Right lung (tissue), 5 donors: ENCODE measurements around the gene AMMECR1L. TPM values are rescaled to one million over a fixed set of nuclear protein-coding genes. Genes with fewer than 3 reads are reported as not detected.
"Not testable (repeated sequence)": the region's sequence is repeated elsewhere in the genome, so short reads cannot be mapped to it uniquely, and the experiment has no call there.

Experiments
- DNase-seq, 2 donors: peaks; one replicate each; pipeline ENCODE4 v3.0.0-alpha.2; 2013
- polyA plus RNA-seq, 5 donors: library from polyadenylated mRNA; unstranded; fragments of 120-200 nt; gene quantifications; one replicate each; pipeline versions ENCODE4 v1.2.1 to v1.2.3, GENCODE V29; 2013; ENCODE audit warnings: inconsistent platforms in 1 of 5, low replicate concordance in 1 of 5; ENCODE audit not compliant: insufficient read length in 5 of 5, insufficient read depth in 1 of 5

AMMECR1L gene
- polyA plus RNA-seq, 5 donors: 20.9 to 25.2 (median 23.5) TPM

DNA sequence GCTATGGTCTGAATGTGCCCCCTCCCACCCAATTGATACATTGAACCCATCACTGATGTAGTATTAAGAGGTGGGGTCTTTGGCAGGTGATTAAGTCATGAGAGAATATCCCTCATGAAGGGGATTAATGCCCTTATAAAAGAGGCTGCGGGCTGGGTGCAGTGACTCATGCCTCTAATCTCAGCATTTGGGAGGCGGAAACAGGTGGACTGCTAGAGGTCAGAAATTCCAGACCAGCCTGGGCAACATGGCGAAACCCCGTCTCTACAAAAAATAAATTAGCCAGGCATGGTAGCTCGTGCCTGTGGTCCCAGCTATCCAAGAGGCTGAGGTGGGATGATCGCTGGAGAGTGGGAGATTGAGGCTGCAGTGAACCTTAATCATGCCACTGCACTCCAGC lies 42.1 kb downstream of the AMMECR1L start:
- no peak for DNase-seq

DNA sequence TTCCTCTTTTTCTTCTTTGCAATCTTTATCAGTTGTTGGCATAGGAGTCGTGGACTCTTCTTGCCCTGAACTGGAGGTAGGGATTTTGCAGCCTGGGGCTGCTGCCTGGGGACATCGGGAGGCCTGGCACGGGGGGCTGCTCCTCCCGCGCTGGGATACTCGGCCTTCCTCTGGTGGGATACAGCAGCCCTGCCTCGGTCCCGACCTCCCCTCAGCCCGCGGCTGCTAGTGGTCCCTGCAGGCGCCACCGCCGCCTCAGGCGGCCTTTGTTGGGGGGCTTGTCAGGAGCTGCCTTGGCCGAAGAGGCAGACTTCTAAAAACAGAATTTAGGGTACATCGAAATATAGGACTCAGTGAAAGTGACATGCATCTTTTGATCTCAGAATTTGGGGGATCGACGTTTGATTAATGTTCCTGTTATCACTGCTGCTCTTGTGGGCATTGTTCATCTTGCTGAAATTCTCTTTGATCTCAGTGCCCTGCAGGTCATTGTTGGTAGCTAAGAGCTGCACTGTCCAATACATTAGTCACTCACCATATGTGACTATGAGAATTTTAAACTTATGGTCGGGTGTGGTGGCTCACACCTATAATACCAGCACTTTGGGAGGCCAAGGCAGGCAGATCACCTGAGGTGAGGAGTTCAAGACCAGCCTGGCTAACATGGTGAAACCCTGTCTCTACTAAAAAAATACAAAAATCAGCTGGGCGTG lies 44.1 kb downstream of the AMMECR1L start:
- DNase-seq: no peak

DNA sequence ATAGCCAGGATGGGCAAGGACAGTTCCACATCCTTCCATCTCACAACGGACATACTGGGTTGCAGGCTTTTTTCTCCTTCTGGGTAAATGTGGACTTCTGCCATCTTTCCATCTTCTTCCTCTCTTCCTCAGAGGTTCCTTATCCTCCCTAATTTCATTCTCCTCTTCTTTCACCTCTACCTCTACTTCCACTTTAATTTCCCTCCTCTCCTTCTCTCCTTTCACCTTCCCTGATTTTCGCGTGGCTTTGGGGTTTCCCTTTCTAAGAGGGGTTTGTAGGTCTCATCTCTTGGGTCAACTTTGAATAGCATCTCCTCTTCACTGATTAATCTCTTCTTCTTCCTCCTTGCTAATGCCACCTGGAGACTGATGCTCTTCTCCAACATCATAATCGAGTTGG lies 44.9 kb downstream of the AMMECR1L start:
- DNase-seq: no peak

DNA sequence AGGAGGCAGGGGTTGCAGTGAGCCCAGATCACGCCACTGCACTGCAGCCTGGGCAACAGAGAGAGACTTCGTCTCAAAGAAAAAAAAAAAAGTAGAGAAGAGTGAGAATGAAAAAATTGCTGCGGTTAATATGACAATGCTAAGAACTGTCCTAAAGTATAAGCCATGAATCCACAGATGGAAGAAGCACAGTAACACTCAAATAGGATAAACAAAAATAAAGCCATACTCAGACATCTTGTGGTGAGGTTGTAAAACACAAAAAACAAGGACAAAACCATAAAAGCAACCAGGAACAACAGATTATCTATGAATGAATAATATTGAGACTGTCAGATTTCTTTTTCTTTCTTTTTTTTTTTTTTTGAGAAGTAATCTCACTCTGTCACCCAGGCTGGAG lies 50.8 kb downstream of the AMMECR1L start:
- peak; percentile 28 to 38 for DNase-seq

DNA sequence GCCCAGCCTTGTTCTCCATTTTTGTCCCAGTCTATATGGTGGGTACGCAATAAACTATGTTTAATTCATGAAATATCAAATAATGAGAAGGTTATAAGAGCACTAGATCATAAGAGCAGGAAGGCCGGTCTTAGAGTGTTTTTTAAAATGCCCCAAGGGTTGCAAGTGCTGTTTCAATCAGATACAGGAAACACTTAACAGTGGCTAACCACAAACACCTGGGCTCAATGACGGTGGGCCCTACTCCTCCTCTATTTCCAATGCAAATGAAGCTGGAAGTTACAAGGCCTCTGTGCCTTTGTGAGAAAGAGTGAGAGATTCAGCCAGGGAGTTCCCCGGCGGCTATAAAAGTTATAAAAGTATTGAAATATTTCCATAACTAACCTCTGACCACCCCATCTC lies 55.9 kb downstream of the AMMECR1L start:
- no peak for DNase-seq

DNA sequence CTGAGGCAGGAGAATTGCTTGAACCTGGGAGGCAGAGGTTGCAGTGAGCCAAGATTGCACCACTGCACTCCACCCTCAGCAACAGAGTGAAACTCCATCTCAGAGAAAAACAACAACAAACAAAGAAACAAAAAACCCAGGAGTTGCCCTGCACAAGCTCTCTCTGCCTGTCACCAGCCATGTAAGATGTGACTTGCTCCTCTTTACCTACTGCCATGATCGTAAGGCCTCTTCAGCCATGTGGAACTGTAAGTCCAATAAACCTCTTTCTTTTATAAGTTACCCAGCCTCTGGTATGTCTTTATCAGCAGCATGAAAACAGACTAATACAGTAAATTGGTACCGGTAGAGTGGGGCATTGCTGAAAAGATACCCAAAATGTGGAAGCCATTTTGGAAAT lies 59.0 kb downstream of the AMMECR1L start:
- not testable (repeated sequence) for DNase-seq

DNA sequence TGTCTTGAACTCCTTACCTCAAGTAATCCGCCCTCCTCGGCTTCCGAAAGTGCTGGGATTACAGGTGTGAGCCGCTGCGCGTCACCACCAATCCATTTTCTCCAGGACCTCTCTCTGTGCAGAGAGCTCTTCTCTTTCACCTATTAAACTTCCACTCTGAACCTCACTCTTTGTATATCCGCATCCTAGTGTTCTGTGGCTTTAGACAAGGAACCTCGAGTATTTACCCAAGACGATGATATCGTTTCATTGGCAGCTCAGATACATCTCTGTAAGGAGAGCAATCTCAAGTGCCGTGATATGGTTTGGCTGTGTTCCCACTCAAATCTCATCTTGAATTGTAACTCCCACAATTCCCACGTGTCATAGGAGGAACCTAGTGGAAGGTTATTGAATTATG lies 59.7 kb downstream of the AMMECR1L start:
- DNase-seq: no peak

DNA sequence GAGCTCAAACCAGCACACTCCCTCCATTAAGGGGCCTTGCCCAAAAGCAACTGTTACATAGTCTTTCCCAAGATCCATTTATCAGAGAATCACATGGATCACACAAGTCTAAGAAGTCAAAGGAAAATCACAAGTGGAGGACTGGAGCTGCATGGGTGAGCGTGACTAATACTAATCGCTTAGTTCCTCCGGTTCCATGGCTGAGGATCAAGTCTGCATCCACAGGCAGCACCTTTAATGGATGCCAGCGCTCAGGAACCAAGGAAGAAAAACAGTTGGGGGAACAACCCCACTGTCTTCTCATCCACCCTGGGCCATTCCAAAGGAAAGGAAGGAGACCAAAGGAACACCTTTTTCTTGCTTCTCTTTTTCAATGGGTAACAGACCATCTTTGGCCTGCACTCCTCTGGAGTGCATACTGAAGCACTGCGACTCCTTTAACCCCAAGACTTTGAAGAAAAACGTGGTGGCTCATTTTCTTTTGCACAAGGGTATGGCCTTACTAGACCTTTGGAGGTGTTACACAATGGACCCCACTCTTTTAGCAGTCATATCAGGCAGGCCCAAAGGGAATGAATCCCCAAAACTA lies 65.6 kb downstream of the AMMECR1L start:
- no peak for DNase-seq

DNA sequence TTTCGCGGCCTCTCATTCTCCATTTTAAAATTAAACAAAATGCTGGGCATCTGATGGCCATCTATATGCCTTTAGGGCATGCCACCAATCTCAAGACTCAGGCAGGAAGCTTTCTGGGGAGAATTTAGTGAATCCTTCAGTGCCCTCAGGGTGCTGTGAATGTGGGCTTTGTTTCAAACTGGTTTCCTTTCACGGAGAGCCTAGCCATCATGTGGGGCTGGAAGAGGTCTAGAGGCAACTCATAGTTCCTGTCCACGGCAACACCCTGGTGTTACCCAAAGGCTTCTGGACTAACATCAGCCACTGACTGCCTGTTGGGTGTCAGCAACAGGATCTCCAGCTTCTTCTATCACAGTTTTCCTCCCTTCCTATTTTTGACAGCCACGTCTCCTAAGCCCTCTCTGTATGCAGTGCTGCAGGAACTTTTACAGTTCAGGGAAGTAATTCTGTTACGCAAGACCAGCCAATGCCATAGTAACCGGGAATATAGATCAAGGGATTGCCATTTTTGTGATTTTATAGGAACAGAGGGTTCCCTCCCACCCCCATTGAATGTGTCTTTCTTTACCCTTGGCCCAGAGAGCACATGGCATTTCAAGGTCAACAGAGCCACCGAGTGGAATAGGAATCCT lies 66.8 kb downstream of the AMMECR1L start:
- no peak for DNase-seq

DNA sequence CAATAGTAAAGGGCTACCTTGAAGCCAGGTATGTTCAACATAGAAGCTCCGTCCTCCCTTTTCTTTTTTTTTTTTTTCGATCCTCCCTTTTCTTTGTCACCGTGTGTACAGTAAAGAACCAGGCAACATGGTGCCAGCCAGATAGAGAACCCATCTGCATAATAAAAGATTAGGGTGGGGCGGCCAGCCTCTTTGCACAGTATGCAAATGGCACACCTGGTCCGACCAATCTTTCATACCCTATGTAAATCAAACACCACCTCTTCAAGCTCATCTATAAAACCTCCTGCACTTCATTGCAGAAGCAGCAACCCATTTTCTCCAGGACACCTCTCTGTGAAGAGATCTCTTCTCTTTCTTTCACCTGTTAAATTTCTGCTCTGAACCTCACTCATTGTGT lies 67.5 kb downstream of the AMMECR1L start:
- DNase-seq: no peak

DNA sequence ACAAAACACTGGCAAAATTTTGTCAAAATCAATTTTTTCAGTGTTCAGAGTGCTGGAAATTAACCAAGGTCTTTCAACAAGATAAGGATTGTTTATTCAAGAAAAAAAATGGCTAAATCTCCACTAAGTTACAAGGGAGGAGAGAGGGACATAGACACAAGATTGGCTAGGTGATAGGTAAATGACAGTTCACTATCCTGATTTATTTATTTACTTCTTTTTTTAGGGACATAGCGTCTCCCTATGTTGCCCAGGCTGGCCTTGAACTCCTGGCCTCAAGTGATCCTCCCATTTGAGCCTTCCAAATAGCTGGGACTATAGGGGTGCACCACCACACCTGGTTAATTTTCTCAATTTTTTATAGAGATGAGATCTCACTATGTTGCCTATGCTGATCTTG lies 71.1 kb downstream of the AMMECR1L start:
- DNase-seq: no peak

DNA sequence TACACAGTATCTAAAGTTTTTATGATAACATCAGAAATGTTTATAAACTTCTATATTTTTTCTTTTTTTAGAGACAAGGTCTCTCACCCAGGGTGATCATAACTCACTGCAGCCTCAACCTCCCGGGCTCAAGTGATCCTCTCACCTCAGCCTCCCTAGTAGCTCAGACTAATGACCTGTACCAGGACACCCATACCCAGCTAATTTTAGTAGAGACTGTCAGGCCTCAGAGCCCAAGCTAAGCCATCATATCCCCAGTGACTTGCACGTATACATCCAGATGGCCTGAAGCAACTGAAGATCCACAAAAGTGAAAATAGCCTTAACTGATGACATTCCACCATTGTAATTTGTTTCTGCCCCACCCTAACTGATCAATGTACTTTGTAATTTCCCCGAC lies 73.3 kb downstream of the AMMECR1L start:
- not testable (repeated sequence) for DNase-seq

Other genes with a start within 250 kb of the AMMECR1L start
- gene GPR17, start 239.8 kb downstream of the AMMECR1L start, polyA plus RNA-seq: 1 to 10 TPM in 3 of 5 donors, under 1 TPM in 2; 0.74 to 3.3 (median 1.3) TPM
- gene LIMS2, start 210.4 kb downstream of the AMMECR1L start, polyA plus RNA-seq: 10 to 100 TPM; 19.1 to 36.9 (median 25.1) TPM
- 1 to 10 TPM in 1 of 5 donors, not detected in 4; 1.6 TPM for gene SFT2D3, start 184.5 kb downstream of the AMMECR1L start, polyA plus RNA-seq
- gene WDR33, start 74.8 kb downstream of the AMMECR1L start, polyA plus RNA-seq: 10 to 100 TPM; 42.1 to 61.9 (median 54.5) TPM
- gene POLR2D, start 27.8 kb downstream of the AMMECR1L start, polyA plus RNA-seq: 10 to 100 TPM; 32.5 to 38.0 (median 35.3) TPM
- 10 to 100 TPM; 22.1 to 26.8 (median 23.1) TPM for gene SAP130, start 142.1 kb upstream of the AMMECR1L start, polyA plus RNA-seq
- 10 to 100 TPM; 26.5 to 35.6 (median 31.1) TPM for gene UGGT1, start 205.2 kb upstream of the AMMECR1L start, polyA plus RNA-seq